Measurements from ENCODE around the gene KCNS3.

The KCNS3 gene

DNA sequence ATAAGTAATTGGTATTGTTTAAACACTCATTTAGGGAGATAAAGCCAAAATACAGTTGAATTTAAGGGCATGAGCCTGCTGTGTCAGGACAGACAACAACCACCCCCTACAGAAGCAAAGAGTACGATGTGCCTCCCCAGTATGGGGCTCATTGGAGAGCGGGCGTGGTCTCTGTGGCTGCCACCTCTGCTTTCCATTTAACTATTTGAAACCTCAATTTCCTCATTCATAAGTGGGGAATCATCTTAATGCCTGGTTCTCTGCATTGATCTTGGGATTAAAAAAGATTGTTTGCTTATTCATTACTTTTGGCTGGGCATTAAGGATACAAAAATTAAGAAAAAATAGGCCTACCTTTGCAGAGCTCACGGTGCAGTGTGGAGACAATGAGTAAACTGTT is 21.4 kb downstream of the KCNS3 start:
- TF ChIP-seq, protein P1, sequence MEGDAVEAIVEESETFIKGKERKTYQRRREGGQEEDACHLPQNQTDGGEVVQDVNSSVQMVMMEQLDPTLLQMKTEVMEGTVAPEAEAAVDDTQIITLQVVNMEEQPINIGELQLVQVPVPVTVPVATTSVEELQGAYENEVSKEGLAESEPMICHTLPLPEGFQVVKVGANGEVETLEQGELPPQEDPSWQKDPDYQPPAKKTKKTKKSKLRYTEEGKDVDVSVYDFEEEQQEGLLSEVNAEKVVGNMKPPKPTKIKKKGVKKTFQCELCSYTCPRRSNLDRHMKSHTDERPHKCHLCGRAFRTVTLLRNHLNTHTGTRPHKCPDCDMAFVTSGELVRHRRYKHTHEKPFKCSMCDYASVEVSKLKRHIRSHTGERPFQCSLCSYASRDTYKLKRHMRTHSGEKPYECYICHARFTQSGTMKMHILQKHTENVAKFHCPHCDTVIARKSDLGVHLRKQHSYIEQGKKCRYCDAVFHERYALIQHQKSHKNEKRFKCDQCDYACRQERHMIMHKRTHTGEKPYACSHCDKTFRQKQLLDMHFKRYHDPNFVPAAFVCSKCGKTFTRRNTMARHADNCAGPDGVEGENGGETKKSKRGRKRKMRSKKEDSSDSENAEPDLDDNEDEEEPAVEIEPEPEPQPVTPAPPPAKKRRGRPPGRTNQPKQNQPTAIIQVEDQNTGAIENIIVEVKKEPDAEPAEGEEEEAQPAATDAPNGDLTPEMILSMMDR (IDR thresholded peaks at IDR 0.05; ENCODE audit: extremely low read depth, missing control alignments), result no peak
- no peak for DNase-seq (ENCODE audit: low spot score)

DNA sequence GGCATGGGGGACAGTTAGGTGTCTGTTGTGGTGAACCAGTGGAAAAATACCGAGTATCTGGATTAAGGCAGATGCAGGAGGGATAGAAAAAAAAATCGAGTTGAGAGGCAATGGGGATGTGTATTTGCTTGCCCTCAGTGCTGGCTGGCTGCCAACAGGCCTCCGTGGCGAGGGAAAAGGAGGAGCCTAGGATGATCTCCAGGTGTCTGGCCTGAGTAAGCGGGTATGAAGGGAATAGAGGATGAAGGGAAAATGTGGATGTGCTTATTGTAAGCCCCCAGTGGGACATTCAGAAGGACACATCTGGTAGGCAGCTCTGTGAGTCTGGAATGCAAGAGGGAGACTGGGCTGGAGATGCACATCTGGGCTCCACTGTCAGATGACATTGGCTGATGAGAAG is 22.8 kb downstream of the KCNS3 start:
- TF ChIP-seq, protein P1 (IDR thresholded peaks at IDR 0.05; ENCODE audit: extremely low read depth, missing control alignments), result no peak
- no peak for DNase-seq (ENCODE audit: low spot score)

DNA sequence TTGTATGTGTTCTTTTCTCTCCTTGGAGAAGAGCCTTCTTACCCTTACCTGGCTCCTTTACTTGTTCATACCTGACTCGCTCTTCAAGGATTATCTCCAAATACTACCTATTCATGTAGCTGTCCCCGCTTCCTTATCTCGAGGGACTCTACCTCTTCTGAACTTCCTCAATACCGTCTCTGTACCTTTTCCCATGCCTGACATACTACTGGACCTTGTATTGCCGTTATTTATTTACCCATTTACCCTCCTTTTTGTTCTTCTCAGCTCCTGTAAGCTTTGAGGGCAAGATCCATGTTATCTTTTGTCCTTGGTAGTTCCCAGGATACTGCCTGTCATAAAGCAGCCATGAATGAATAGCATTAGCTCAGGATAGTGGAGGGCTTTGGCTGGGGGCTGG is 32.5 kb downstream of the KCNS3 start:
- DNase-seq (ENCODE audit: low spot score), result no peak

DNA sequence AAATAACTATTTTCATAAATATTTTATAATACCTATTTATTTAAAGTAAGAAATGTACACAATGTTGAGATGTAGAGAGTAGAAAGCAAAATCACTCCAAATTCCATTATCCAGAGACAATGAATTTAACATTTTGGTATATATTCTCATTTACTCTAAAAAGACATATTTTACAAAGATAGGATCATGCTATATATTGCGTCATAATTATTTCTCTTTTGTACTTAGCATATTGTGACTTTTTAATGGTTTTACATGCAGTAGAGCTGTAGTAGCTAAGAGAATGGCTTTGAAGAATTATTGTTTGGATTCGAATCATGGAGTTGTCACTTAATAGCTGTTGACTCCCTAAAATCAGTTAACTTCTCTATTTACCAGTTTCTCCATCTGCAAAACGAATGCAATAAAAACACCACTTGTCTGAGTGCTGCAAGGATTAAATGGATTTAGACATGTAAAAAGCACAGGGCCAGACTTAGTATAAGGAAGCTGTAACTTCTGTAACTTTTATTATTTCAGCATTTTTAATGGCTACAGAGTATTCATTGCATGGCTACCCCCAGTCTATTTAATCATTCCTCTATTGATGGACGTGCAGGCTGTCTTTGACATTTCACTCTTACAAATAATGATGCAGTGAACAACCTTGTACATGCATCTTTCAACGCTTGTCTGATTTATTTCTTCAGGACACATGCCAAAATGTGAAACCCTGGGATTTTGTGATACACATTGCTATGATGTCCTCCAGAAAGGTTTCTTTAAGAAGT is 33.2 kb downstream of the KCNS3 start:
- TF ChIP-seq, protein P1 (IDR thresholded peaks at IDR 0.05; ENCODE audit: extremely low read depth, missing control alignments), result no peak

More for the DNA sequence above, 32.5 kb downstream of the KCNS3 start:
- TF ChIP-seq, protein P1 (IDR thresholded peaks at IDR 0.05; ENCODE audit: extremely low read depth, missing control alignments), result no peak

DNA sequence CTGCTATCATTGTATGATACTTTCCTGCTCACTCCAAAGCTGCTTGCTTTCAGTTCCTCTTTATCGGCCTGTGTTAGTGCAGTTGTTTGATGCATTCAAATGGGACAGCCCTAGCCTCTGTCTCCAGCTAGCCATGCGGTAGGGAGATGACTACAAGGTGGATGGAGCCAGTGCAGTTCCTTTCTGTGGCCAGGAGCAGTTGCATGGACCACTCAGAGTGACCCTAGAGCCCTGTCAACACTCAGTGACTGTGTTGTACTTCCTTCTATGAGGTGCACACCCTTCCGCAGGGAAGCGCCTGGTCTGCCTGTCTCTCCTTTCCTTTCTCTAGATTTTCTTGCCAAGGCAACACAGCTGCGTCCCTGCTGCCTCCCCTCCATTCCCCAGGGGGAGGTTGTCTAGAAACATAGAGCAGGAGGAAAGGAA is 33.8 kb downstream of the KCNS3 start:
- DNase-seq (ENCODE audit: low spot score), result peak; percentile 40

More for the DNA sequence above, 33.2 kb downstream of the KCNS3 start:
- no peak for DNase-seq (ENCODE audit: low spot score)

DNA sequence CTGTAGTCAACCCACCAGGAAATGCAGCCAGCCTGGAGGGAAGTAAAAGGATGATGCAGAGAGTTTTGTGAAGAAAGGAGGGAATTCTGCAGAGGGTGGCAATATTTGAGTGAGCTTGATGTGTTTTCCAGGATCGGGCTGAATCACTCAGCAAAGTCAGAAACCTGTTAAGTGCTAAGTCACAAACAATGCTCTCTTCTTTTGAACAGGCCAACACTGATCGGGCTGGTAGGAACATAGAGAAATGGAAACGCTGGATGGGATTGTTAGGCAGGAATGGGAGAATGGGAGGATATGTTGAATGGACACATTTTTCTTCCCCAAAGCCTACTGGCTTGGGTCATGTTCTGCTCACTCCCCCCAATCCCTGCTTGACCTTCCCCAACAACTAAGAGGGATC is 36.6 kb downstream of the KCNS3 start:
- TF ChIP-seq, protein P1 (IDR thresholded peaks at IDR 0.05; ENCODE audit: extremely low read depth, missing control alignments), result no peak
- DNase-seq (ENCODE audit: low spot score), result no peak

More for the DNA sequence above, 33.8 kb downstream of the KCNS3 start:
- TF ChIP-seq, protein P1 (IDR thresholded peaks at IDR 0.05; ENCODE audit: extremely low read depth, missing control alignments), result no peak

DNA sequence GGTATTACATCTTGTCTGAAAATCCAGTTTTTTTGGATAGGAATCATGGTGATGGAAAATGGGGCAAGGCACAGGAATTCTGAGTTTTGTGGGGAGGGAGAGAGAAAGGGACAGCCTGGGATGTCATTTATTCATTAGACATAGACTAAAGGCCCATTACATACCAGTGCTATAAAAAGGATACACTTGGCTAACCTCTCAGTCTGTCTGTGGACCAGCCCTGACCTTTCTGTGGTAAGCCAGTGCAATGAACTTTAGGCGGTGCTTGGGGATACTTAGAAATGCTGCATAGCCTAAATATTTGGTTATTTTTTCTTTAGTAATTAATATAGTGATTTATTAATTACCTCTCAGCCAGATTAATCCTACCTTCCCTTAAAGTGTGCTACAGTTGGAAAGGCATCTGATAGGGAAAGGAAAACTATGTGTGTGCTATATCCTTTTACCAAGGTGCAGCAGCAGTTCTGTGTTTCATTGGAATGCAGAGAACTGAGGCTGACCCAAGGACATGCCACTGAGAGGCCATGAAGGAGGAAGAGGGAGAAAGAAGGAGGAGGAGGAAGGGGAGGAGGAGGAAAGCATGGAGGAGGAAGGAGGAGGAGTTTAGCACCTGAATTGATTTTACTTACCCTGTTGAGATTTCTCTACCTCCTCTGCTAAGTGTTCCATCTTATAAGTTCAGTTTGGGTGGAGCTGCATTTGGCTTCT is 37.5 kb downstream of the KCNS3 start:
- TF ChIP-seq, protein P1 (IDR thresholded peaks at IDR 0.05; ENCODE audit: extremely low read depth, missing control alignments), result no peak

More for the DNA sequence above, 37.5 kb downstream of the KCNS3 start:
- no peak for DNase-seq (ENCODE audit: low spot score)

All from GM20000 (cell line).